T follicular helper cell (primary cell): ENCODE results near the gene PET117.
"Not testable (repeated sequence)": the region's sequence is repeated elsewhere in the genome, so short reads cannot be mapped to it uniquely, and the experiment has no call there.

ENCODE experiments used
- DNase-seq: peaks from one replicate; pipeline ENCODE4 v3.0.0-alpha.2; 2020; ENCODE audit warnings: low read depth
- total RNA-seq, 2 experiments: gene quantifications; one replicate each; lab custom pipeline; 2026; lab: John Stamatoyannopoulos, UW

PET117 gene
- total RNA-seq = 0.18 to 0.22 reads per million in 2 experiments

- peak; percentile 88 for DNase-seq
Measured at GRCh38 chr20:18137412-18138265, at the start of gene PET117, which contains the start of gene KAT14. TSS of gene PET117 (plus strand) at chr20:18137863. CDS start at chr20:18137956, 93 bp downstream. TSS of gene KAT14 (plus strand) at chr20:18137863. CDS start at chr20:18142661, 4,798 bp downstream.

GRCh38 chr20:18088298-18088697, 49.4 kb upstream of the PET117 start:
- not testable (repeated sequence) for DNase-seq

- DNase-seq = not testable (repeated sequence)
Measured at GRCh38 chr20:18088841-18089240, 48.8 kb upstream of the PET117 start.

- DNase-seq = no peak
Measured at GRCh38 chr20:18090044-18090443, 47.6 kb upstream of the PET117 start.

GRCh38 chr20:18090477-18090876, 47.2 kb upstream of the PET117 start:
- DNase-seq = no peak

- no peak for DNase-seq
Measured at GRCh38 chr20:18091623-18092022, 46.0 kb upstream of the PET117 start.

GRCh38 chr20:18092890-18093289, 44.8 kb upstream of the PET117 start:
- no peak for DNase-seq

- DNase-seq = no peak
Measured at GRCh38 chr20:18093388-18093787, 44.3 kb upstream of the PET117 start.

GRCh38 chr20:18094191-18094590, 43.5 kb upstream of the PET117 start:
- no peak for DNase-seq

- DNase-seq = not testable (repeated sequence)
Measured at GRCh38 chr20:18100569-18100968, 37.1 kb upstream of the PET117 start.

GRCh38 chr20:18101125-18101810, 36.4 kb upstream of the PET117 start:
- DNase-seq = no peak

GRCh38 chr20:18103497-18103896, 34.2 kb upstream of the PET117 start:
- DNase-seq = no peak

- no peak for DNase-seq
Measured at GRCh38 chr20:18108326-18108725, 29.3 kb upstream of the PET117 start.

GRCh38 chr20:18128574-18128973, 9.1 kb upstream of the PET117 start:
- DNase-seq = not testable (repeated sequence)

- no peak for DNase-seq
Measured at GRCh38 chr20:18132663-18133062, 5.0 kb upstream of the PET117 start.

- no peak for DNase-seq
Measured at GRCh38 chr20:18133962-18134361, 3.7 kb upstream of the PET117 start.

- no peak for DNase-seq
Measured at GRCh38 chr20:18138266-18138582, 561 bp downstream of the PET117 start.

- DNase-seq = no peak
Measured at GRCh38 chr20:18138639-18139583, 1.2 kb downstream of the PET117 start.

GRCh38 chr20:18139832-18140231, 2.2 kb downstream of the PET117 start:
- no peak for DNase-seq

GRCh38 chr20:18144541-18145099, 7.0 kb downstream of the PET117 start:
- no peak for DNase-seq

- no peak for DNase-seq
Measured at GRCh38 chr20:18154342-18154741, 16.7 kb downstream of the PET117 start.

GRCh38 chr20:18156045-18156444, 18.4 kb downstream of the PET117 start:
- no peak for DNase-seq
